Bronchial epithelial cell (primary cell): ENCODE results near the gene LMF2. TPM values are rescaled to one million over a fixed set of nuclear protein-coding genes. Genes with fewer than 3 reads are reported as not detected.

ENCODE experiments used
- DNase-seq: peaks from one replicate; pipeline ENCODE4 v3.0.0-alpha.2; 2010; ENCODE audit warnings: low read depth
- FAIRE-seq: peaks from 2 replicates; lab custom pipeline; 2011; peaks lifted over from hg19 to GRCh38; lab: Jason Lieb, UNC
- H3K27me3 ChIP-seq: 2 replicates; pipeline ENCODE4 v1.5.1; 2011; ENCODE audit warnings: low read length; ENCODE audit not compliant: control insufficient read depth, insufficient read depth
- H3K36me3 ChIP-seq: 2 replicates; pipeline ENCODE4 v1.5.1; 2011; ENCODE audit warnings: low read length; ENCODE audit not compliant: control insufficient read depth, insufficient read depth
- H3K4me3 ChIP-seq: 2 replicates; pipeline ENCODE4 v1.5.1; 2011; ENCODE audit warnings: mild to moderate bottlenecking, low read depth, low read length, control low read depth
- CTCF ChIP-seq: IDR thresholded peaks from 2 replicates; pipeline ENCODE4 v1.5.1; 2011; ENCODE audit warnings: mild to moderate bottlenecking, moderate library complexity, low read length, control low read depth, inconsistent platforms; ENCODE audit not compliant: insufficient read depth, severe bottlenecking
- total RNA-seq: library from RNA; depleted of rRNA; stranded (reverse); fragments of >200 nt; gene quantifications from 2 replicates; pipeline ENCODE4 v1.2.1, GENCODE V29; 2014

LMF2 gene
- total RNA-seq, 1 donor from 2014 or later = 10.3 TPM

- Histone ChIP-seq H3K27me3 (no peaks in the 10 kb centered on the region), H3K36me3 (peaks cover 6% of the 10 kb centered on the region), H3K4me3 (peak overlapping the region; percentile 78)
- TF ChIP-seq CTCF = no peak
- FAIRE-seq (no peak), DNase-seq (peak; percentile 38)
Measured at GRCh38 chr22:50531962-50532674, 24.6 kb upstream of the LMF2 start.

GRCh38 chr22:50531546-50531961, 24.1 kb upstream of the LMF2 start:
- H3K4me3 ChIP-seq = peak overlapping the region; percentile 78
- FAIRE-seq (no peak), DNase-seq (peak; percentile 35)
- H3K27me3 ChIP-seq = no peaks in the 10 kb centered on the region
- H3K36me3 ChIP-seq = peaks cover 6% of the 10 kb centered on the region
- no peak for TF ChIP-seq CTCF

- no peak for FAIRE-seq
- DNase-seq = peak; percentile 76
- no peaks in the 10 kb centered on the region for H3K27me3 ChIP-seq
- peak overlapping the region; percentile 78 for H3K4me3 ChIP-seq
- no peak for TF ChIP-seq CTCF
- H3K36me3 ChIP-seq = peaks cover 6% of the 10 kb centered on the region
Measured at GRCh38 chr22:50530877-50531545, 23.5 kb upstream of the LMF2 start.

- peak overlapping the region; percentile 78 for H3K4me3 ChIP-seq
- TF ChIP-seq CTCF = no peak
- no peaks in the 10 kb centered on the region for H3K27me3 ChIP-seq
- DNase-seq (no peak), FAIRE-seq (no peak)
- H3K36me3 ChIP-seq = peaks cover 6% of the 10 kb centered on the region
Measured at GRCh38 chr22:50530580-50530876, 23.0 kb upstream of the LMF2 start.

GRCh38 chr22:50529897-50530579, 22.5 kb upstream of the LMF2 start, which contains the start of gene TYMP:
TSS of gene TYMP (minus strand) at chr22:50530012. CDS start at chr22:50529709, 303 bp downstream.
- DNase-seq = peak; percentile 52
- FAIRE-seq = no peak

More at GRCh38 chr22:50529897-50530579, 22.5 kb upstream of the LMF2 start, which contains the start of gene TYMP:
- H3K4me3 ChIP-seq = peak within 1 kb of the TSS; percentile 78
- peaks cover 6% of the 10 kb centered on the region for H3K36me3 ChIP-seq
- H3K27me3 ChIP-seq = no peaks in the 10 kb centered on the region
- no peak for TF ChIP-seq CTCF
